SK-N-SH (cell line): ENCODE measurements around the gene ADGRD2. TPM values are rescaled to one million over a fixed set of nuclear protein-coding genes. Genes with fewer than 3 reads are reported as not detected.

Experiments used
- CTCF ChIA-PET: fragments of 300-600, 350-600 bp; formaldehyde crosslinking; extraction: SDS; loops from one replicate; lab custom pipeline; 2021; lab: Yijun Ruan, JAX
- POLR2A ChIA-PET: fragments of 350-600 bp; sonication (Branson Sonifier 250); formaldehyde crosslinking; extraction: SDS; loops from one replicate; lab custom pipeline; 2020; ENCODE audit warnings: antibody characterized with exemption, inconsistent platforms; lab: Yijun Ruan, JAX
- DNase-seq: peaks from one replicate; pipeline ENCODE4 v3.0.0; 2012
- H2AFZ ChIP-seq: fragments of 200-600 bp; sonication (generic); 2 replicates; pipeline ENCODE4 v1.8.1; 2016; ENCODE audit warnings: antibody characterized with exemption, mild to moderate bottlenecking, low read depth
- H3F3A ChIP-seq: fragments of 200-600 bp; sonication (generic); replicated peaks from 2 replicates; pipeline ENCODE3; 2016; ENCODE audit warnings: antibody characterized with exemption, mild to moderate bottlenecking; ENCODE audit not compliant: insufficient read depth
- H3K27ac ChIP-seq, 2 experiments: fragments of 200-500 bp in 1 of 2; fragments of 200-600 bp in 1 of 2; sonication (Bioruptor generic) in 1 of 2; sonication (generic), shearing (Covaris generic) in 1 of 2; 2 replicates each; pipeline versions ENCODE4 v1.5.1 to v1.6.1; 2014 to 2016; ENCODE audit warnings: low read depth in 2 of 2, inconsistent platforms in 1 of 2, low read length in 1 of 2, mild to moderate bottlenecking in 1 of 2, mixed read lengths in 1 of 2
- H3K27me3 ChIP-seq: fragments of 200-600 bp; sonication (generic), shearing (Covaris generic); 2 replicates; pipeline ENCODE4 v1.6.1; 2016; ENCODE audit warnings: mixed run types; ENCODE audit not compliant: insufficient read depth
- H3K36me3 ChIP-seq, 2 experiments: fragments of 200-500 bp in 1 of 2; fragments of 200-600 bp in 1 of 2; sonication (Bioruptor generic) in 1 of 2; sonication (generic) in 1 of 2; replicated peaks in 1 of 2; 2 replicates each; pipeline versions ENCODE3 to v1.5.1; 2014 to 2016; ENCODE audit warnings: low read length in 1 of 2, mild to moderate bottlenecking in 1 of 2; ENCODE audit not compliant: insufficient read depth in 2 of 2, control insufficient read depth in 1 of 2
- H3K4me1 ChIP-seq, 2 experiments: fragments of 200-500 bp in 1 of 2; fragments of 200-600 bp in 1 of 2; sonication (Bioruptor generic) in 1 of 2; sonication (generic), shearing (Covaris generic) in 1 of 2; 2 replicates each; pipeline versions ENCODE4 v1.5.1 to v1.6.1; 2014 to 2016; ENCODE audit warnings: low read depth in 1 of 2, low read length in 1 of 2, mixed run types in 1 of 2; ENCODE audit not compliant: insufficient read depth in 2 of 2, control insufficient read depth in 1 of 2
- H3K4me2 ChIP-seq: fragments of 200-600 bp; sonication (generic), shearing (Covaris generic); 2 replicates; pipeline ENCODE4 v1.6.1; 2017; ENCODE audit warnings: mixed run types
- H3K4me3 ChIP-seq, 2 experiments: fragments of 200-500 bp in 1 of 2; fragments of 200-600 bp in 1 of 2; sonication (Bioruptor generic) in 1 of 2; sonication (generic), shearing (Covaris generic) in 1 of 2; 2 replicates each; pipeline versions ENCODE4 v1.5.1 to v1.8.1; 2014 to 2016; ENCODE audit warnings: low read depth in 2 of 2, inconsistent platforms in 1 of 2, low read length in 1 of 2, mild to moderate bottlenecking in 1 of 2, mixed read lengths in 1 of 2, moderate library complexity in 1 of 2
- H3K79me2 ChIP-seq: fragments of 200-600 bp; sonication (generic); 2 replicates; pipeline ENCODE4 v1.8.1; 2017; ENCODE audit warnings: mild to moderate bottlenecking; ENCODE audit not compliant: insufficient read depth
- H3K9ac ChIP-seq: fragments of 200-600 bp; sonication (generic); 2 replicates; pipeline ENCODE4 v1.6.1; 2017; ENCODE audit warnings: mixed run types
- H3K9me2 ChIP-seq: fragments of 200-600 bp; sonication (generic); 2 replicates; pipeline ENCODE4 v1.6.1; 2017; ENCODE audit warnings: mixed run types
- H3K9me3 ChIP-seq: fragments of 200-600 bp; sonication (generic); 2 replicates; pipeline ENCODE4 v1.6.1; 2017; ENCODE audit warnings: mixed run types, mild to moderate bottlenecking, moderate library complexity
- H4K20me1 ChIP-seq: fragments of 200-600 bp; sonication (generic); 2 replicates; pipeline ENCODE4 v1.6.1; 2017; ENCODE audit warnings: mild to moderate bottlenecking, mixed run types; ENCODE audit not compliant: insufficient read depth
- CHD2 ChIP-seq: fragments of 150-350 bp; IDR thresholded peaks from 2 replicates; pipeline ENCODE4 v1.6.1; 2018; ENCODE audit warnings: low read length; ENCODE audit not compliant: partially characterized antibody
- FOXM1 ChIP-seq: IDR thresholded peaks from 2 replicates; pipeline ENCODE4 v1.4.0; 2012; ENCODE audit warnings: low read depth, mild to moderate bottlenecking
- JUND ChIP-seq: IDR thresholded peaks from 2 replicates; pipeline ENCODE4 v1.4.0; 2012
- MEF2A ChIP-seq: IDR thresholded peaks from 2 replicates; pipeline ENCODE4 v1.4.0; 2012; ENCODE audit warnings: low read depth, borderline replicate concordance
- NFIC ChIP-seq: IDR thresholded peaks from 2 replicates; pipeline ENCODE4 v1.4.0; 2012; ENCODE audit warnings: borderline replicate concordance
- PBX3 ChIP-seq: IDR thresholded peaks from 2 replicates; pipeline ENCODE4; 2012
- RFX5 ChIP-seq: IDR thresholded peaks from 2 replicates; pipeline ENCODE4 v1.6.1; 2012; ENCODE audit warnings: mild to moderate bottlenecking, improper control_type of control experiment, low read length
- RXRA ChIP-seq: IDR thresholded peaks from 2 replicates; pipeline ENCODE4 v1.4.0; 2012; ENCODE audit warnings: low read depth, mild to moderate bottlenecking, borderline replicate concordance
- SIN3A ChIP-seq: IDR thresholded peaks from 2 replicates; pipeline ENCODE4 v1.6.1; 2012; ENCODE audit warnings: low read depth, mild to moderate bottlenecking, low read length, moderate library complexity, borderline replicate concordance
- SMC3 ChIP-seq: IDR thresholded peaks from 2 replicates; pipeline ENCODE4 v1.6.1; 2012; ENCODE audit warnings: low read depth, low read length, improper control_type of control experiment
- TAF1 ChIP-seq: IDR thresholded peaks from 2 replicates; pipeline ENCODE4 v1.6.1; 2012; ENCODE audit warnings: low read depth, mild to moderate bottlenecking, low read length, moderate library complexity, borderline replicate concordance
- USF1 ChIP-seq: IDR thresholded peaks from 2 replicates; pipeline ENCODE4 v1.4.0; 2012; ENCODE audit warnings: low read depth, borderline replicate concordance
- USF2 ChIP-seq: fragments of 150-350 bp; IDR thresholded peaks from 2 replicates; pipeline ENCODE4 v1.6.1; 2017; ENCODE audit warnings: antibody characterized with exemption, low read length, low read depth, borderline replicate concordance
- YY1 ChIP-seq: IDR thresholded peaks from 2 replicates; pipeline ENCODE4 v1.4.0; 2012; ENCODE audit warnings: low read depth, mild to moderate bottlenecking
- WGBS: methylation state at CpG from one replicate; pipeline ENCODE4 v1.1.6; 2017; ENCODE audit warnings: low lambda C conversion rate; 5-methylcytosine and 5-hydroxymethylcytosine counted together
- polyA plus RNA-seq, 3 experiments: library from polyadenylated mRNA; depleted of rRNA; stranded (reverse); fragments of >200 nt; gene quantifications; 2 replicates each; pipeline ENCODE4 v1.2.3, GENCODE V29; 2012

ADGRD2 gene
- polyA plus RNA-seq, 1 of the 3 experiments (the other 2 are of a cell fraction), result 0.05 TPM

- TF ChIP-seq PBX3, result no peak
- no peak for TF ChIP-seq NFIC
- no peak for TF ChIP-seq FOXM1
- no peak for TF ChIP-seq USF1
- TF ChIP-seq TAF1, result no peak
These were observed 51.6 kb downstream of the ADGRD2 start (continued) for GRCh38 chr9:124501771-124502320.

DNA sequence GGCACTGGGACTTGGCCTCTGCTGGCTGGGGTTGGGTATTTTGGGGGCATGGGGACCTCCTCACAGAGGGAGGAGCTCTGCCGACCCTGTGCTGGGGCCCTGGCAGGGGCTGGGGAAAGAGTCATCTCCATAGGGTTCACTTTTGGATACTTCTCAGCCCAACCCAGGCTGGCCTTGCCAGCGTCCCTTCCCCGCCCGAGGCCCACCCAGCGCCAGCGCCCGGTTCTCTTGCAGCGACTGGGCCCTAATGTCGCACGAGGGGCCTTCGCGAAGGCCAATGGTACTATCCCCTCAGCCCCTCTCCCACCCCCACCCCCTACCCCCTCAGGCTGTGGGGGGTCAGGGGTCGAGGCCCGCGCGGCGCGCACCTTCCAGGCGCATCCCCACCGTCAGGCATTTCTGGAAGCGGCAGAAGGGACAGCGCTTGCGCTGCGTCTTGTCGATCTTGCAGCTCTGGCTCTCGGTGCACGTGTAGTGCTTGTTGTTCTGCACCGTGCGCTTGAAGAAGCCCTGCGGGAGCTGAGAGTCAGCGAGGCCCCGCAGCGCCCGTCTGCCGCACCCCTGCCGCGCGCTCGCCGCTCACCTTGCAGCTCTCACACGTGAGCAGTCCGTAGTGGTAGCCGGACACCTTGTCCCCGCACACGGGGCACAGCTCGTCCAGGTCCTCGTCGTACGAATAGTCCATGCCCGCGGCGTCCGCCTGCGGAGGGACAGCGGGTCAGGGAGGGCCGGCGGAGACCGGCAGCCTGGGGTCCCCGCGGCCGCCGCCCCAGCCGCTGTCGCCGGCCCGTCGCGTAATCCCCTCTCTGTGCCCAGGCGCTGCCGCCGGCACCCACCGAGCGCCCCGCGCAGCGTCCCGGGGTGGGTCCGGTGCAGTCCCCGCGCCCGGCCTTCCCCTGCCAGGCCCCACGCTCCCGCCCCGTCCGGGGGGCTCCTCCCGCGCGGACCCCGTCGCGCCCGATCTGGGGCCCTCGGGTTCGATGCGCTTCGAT lies 52.8 kb downstream of the ADGRD2 start:
- no peak overlapping the region for H3K9ac ChIP-seq
- WGBS, result 41% methylated on average over 37 of the region's 96 CpGs
- H3K4me3 ChIP-seq, result no peak overlapping the region
- no peaks in the 10 kb centered on the region for H3K9me2 ChIP-seq
- no peaks in the 10 kb centered on the region for H4K20me1 ChIP-seq
- H3K9me3 ChIP-seq, result no peaks in the 10 kb centered on the region
- no peaks in the 10 kb centered on the region; a peak in 1 of 4 replicates for H3K4me1 ChIP-seq
- ChIA-PET CTCF (interaction anchor here (0.9 to 4.1 kb wide), 4 partner anchors 9 to 49 kb away, joined by 3 to 19 read pairs (median 8); no protein-coding TSS in a partner anchor), POLR2A (no interaction called here)
- no peak overlapping the region for H3K4me2 ChIP-seq
- no peak for TF ChIP-seq RXRA
- no peak for TF ChIP-seq YY1
- no peak for TF ChIP-seq SMC3
- TF ChIP-seq SIN3A, result no peak
- TF ChIP-seq CHD2, result no peak
- TF ChIP-seq JUND, result no peak
- no peak for TF ChIP-seq MEF2A
- no peak for TF ChIP-seq RFX5
- TF ChIP-seq USF2, result no peak
- no peak for TF ChIP-seq USF1
- no peaks in the 10 kb centered on the region for H3F3A ChIP-seq
- no peak overlapping the region for H2AFZ ChIP-seq
- no peaks in the 10 kb centered on the region for H3K36me3 ChIP-seq
- peak; percentile 64 for DNase-seq
- H3K27ac ChIP-seq, result no peak overlapping the region
- peaks cover 51% of the 10 kb centered on the region for H3K27me3 ChIP-seq
- H3K79me2 ChIP-seq, result no peaks in the 10 kb centered on the region
